ENCODE measurements around the gene OR11L1.

OR11L1 gene, protein sequence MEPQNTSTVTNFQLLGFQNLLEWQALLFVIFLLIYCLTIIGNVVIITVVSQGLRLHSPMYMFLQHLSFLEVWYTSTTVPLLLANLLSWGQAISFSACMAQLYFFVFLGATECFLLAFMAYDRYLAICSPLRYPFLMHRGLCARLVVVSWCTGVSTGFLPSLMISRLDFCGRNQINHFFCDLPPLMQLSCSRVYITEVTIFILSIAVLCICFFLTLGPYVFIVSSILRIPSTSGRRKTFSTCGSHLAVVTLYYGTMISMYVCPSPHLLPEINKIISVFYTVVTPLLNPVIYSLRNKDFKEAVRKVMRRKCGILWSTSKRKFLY

DNA sequence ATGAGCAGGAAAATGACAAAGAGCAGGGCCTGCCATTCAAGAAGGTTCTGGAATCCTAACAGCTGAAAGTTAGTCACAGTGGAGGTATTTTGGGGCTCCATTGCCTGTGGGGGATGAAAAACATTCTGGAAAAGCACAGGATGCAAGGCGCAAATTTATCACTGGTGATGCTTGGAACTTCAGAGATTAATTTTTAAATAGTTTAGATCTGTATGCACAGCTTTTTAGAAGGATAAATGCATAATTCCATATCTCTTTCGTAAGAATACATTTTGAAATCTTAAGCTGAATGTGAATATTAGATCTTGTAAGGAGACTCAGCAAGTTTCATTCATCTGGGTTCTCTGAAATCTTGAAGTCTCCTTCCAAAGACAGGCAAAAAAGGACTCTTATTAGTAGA, at the start of gene OR11L1:
OR11L1 (minus strand) TSS at position 101 of the 400 bp plus-strand sequence; CDS start at position 101, 0 bp downstream.
- H3K27me3 ChIP-seq (ENCODE audit: control insufficient read depth, low read length): no peaks in the 10 kb centered on the region
- H3K9me2 ChIP-seq (replicated peaks; ENCODE audit: control insufficient read depth, low read length): no peaks in the 10 kb centered on the region
- no peaks in the 10 kb centered on the region for H3F3A ChIP-seq (ENCODE audit: control insufficient read depth, insufficient read depth)
- H3K36me3 ChIP-seq (ENCODE audit: control insufficient read depth, low read length): no peaks in the 10 kb centered on the region
- H3K27ac ChIP-seq (ENCODE audit: low read depth, low read length): no peak within 1 kb of the TSS
- H3K4me2 ChIP-seq (ENCODE audit: low read length): no peak within 1 kb of the TSS
- H3K4me3 ChIP-seq (ENCODE audit: low read length): no peak within 1 kb of the TSS
- H3K4me1 ChIP-seq (ENCODE audit: control insufficient read depth, low read length): no peaks in the 10 kb centered on the region
- TF ChIP-seq, protein P1, sequence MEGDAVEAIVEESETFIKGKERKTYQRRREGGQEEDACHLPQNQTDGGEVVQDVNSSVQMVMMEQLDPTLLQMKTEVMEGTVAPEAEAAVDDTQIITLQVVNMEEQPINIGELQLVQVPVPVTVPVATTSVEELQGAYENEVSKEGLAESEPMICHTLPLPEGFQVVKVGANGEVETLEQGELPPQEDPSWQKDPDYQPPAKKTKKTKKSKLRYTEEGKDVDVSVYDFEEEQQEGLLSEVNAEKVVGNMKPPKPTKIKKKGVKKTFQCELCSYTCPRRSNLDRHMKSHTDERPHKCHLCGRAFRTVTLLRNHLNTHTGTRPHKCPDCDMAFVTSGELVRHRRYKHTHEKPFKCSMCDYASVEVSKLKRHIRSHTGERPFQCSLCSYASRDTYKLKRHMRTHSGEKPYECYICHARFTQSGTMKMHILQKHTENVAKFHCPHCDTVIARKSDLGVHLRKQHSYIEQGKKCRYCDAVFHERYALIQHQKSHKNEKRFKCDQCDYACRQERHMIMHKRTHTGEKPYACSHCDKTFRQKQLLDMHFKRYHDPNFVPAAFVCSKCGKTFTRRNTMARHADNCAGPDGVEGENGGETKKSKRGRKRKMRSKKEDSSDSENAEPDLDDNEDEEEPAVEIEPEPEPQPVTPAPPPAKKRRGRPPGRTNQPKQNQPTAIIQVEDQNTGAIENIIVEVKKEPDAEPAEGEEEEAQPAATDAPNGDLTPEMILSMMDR (IDR thresholded peaks at IDR 0.05; ENCODE audit: low read depth, low read length, poor library complexity, severe bottlenecking): no peak
- no peak for TF ChIP-seq EZH2phosphoT487 (IDR thresholded peaks at IDR 0.05; ENCODE audit: borderline replicate concordance, low read length)
- no peaks in the 10 kb centered on the region for H4K20me1 ChIP-seq (ENCODE audit: control insufficient read depth, insufficient read depth, low read depth, low read length)
- H3K9me3 ChIP-seq (ENCODE audit: control insufficient read depth, insufficient read depth, low read length): no peaks in the 10 kb centered on the region
- H3K79me2 ChIP-seq (ENCODE audit: control insufficient read depth, low read length): no peaks in the 10 kb centered on the region

DNA sequence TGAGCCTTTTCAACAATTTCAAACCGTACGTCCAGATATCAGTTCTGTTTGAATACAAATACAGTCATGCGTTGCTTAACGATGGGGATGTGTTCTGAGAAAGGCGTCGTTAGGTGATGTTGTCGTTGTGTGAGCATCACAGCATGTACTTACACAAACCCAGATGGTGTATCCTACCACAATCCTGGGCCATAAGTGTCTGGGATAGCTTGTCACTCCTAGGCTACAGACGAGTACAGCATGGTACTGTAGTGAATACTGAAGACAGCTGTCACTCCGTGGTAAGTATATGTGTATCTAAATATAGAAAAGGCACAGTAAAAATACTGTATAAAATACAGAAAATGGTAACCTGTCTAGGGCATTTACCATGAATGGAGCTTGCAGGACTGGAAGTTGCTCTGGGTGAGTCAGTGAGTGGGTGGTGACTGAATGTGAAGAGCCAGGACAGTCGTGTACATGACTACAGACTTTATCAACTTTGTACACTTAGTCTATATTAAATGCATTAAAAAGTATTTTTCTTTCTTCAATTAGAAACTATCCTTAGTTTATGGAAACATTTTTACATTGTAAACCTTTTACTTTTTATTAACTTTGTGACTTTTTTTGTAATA, 43.2 kb upstream of the OR11L1 start:
- Histone ChIP-seq H3K79me2 (ENCODE audit: control insufficient read depth, low read length) (no peaks in the 10 kb centered on the region), H3K27me3 (ENCODE audit: control insufficient read depth, low read length) (no peaks in the 10 kb centered on the region), H3K36me3 (ENCODE audit: control insufficient read depth, low read length) (no peaks in the 10 kb centered on the region), H3F3A (ENCODE audit: control insufficient read depth, insufficient read depth) (no peaks in the 10 kb centered on the region), H3K27ac (ENCODE audit: low read depth, low read length) (no peak overlapping the region), H3K4me2 (ENCODE audit: low read length) (no peak overlapping the region), H3K9me2 (replicated peaks; ENCODE audit: control insufficient read depth, low read length) (no peaks in the 10 kb centered on the region), H3K4me1 (ENCODE audit: control insufficient read depth, low read length) (no peaks in the 10 kb centered on the region), H4K20me1 (ENCODE audit: control insufficient read depth, insufficient read depth, low read depth, low read length) (no peaks in the 10 kb centered on the region), H3K4me3 (ENCODE audit: low read length) (no peak overlapping the region), H3K9me3 (ENCODE audit: control insufficient read depth, insufficient read depth, low read length) (no peaks in the 10 kb centered on the region)
- TF ChIP-seq, protein P1 (IDR thresholded peaks at IDR 0.05; ENCODE audit: low read depth, low read length, poor library complexity, severe bottlenecking): no peak
- TF ChIP-seq EZH2phosphoT487 (IDR thresholded peaks at IDR 0.05; ENCODE audit: borderline replicate concordance, low read length): no peak

DNA sequence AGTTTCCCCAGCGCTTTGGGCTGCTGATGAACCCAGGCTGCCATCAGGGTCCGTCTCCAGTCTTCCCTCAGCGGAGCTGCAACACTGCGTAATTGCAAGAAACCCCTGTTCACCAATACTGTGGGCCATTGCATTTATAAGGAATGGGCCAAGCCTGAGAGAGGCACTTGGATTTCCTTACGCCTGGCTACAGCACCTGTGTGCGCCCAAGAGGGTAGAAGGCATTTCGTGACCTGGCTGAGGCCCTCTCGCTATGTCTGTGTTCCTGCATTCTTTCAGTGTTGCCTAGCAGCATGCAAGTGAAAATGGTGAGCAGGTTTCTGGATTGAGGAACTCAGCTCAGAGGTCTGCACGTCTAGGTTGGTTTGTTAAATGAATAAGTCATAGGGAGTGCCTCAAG, 41.6 kb upstream of the OR11L1 start:
- no peaks in the 10 kb centered on the region for H3K27me3 ChIP-seq (ENCODE audit: control insufficient read depth, low read length)
- no peaks in the 10 kb centered on the region for H3K9me3 ChIP-seq (ENCODE audit: control insufficient read depth, insufficient read depth, low read length)
- no peak overlapping the region for H3K4me3 ChIP-seq (ENCODE audit: low read length)
- TF ChIP-seq, protein P1 (IDR thresholded peaks at IDR 0.05; ENCODE audit: low read depth, low read length, poor library complexity, severe bottlenecking): no peak
- no peak for TF ChIP-seq EZH2phosphoT487 (IDR thresholded peaks at IDR 0.05; ENCODE audit: borderline replicate concordance, low read length)
- no peaks in the 10 kb centered on the region for H3K79me2 ChIP-seq (ENCODE audit: control insufficient read depth, low read length)
- H4K20me1 ChIP-seq (ENCODE audit: control insufficient read depth, insufficient read depth, low read depth, low read length): no peaks in the 10 kb centered on the region
- H3K9me2 ChIP-seq (replicated peaks; ENCODE audit: control insufficient read depth, low read length): no peaks in the 10 kb centered on the region
- H3K4me2 ChIP-seq (ENCODE audit: low read length): no peak overlapping the region
- no peaks in the 10 kb centered on the region for H3K36me3 ChIP-seq (ENCODE audit: control insufficient read depth, low read length)
- no peak overlapping the region for H3K27ac ChIP-seq (ENCODE audit: low read depth, low read length)
- no peaks in the 10 kb centered on the region for H3K4me1 ChIP-seq (ENCODE audit: control insufficient read depth, low read length)
- no peaks in the 10 kb centered on the region for H3F3A ChIP-seq (ENCODE audit: control insufficient read depth, insufficient read depth)

Measured in DOHH2 (cell line).